ENCODE results near the gene CPA4. TPM values are rescaled to one million over a fixed set of nuclear protein-coding genes. Genes with fewer than 3 reads are reported as not detected.
A peak's percentile ranks its signal among the peaks of the same experiment; 100 is the strongest.

CPA4 gene
- total RNA-seq, 2 donors from 2014 or later, result 9.6 to 10.2 TPM

DNA sequence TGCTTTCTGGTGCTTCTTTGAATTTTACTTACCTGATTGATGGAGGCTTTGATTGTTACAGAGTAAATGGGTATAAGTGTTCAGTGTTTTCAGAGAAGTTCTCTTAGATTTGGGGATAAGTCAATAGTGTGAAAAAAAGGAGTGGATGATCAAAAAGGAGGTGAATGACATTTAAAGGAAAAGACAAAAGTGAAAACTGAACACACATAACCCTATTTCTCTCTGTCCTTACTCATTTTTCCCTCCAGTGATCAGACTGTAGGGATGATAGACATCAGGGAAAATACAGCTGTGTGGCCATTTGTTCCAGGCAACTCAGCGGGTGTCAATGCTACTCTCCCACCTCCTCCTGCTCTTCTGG, 26.0 kb upstream of the CPA4 start:
- no peak for DNase-seq
- Histone ChIP-seq H3K27me3 (no peaks in the 10 kb centered on the region), H3K4me1 (peaks cover 57% of the 10 kb centered on the region), H3K9me3 (no peaks in the 10 kb centered on the region), H3K4me3 (peak overlapping the region; percentile 19 to 30), H3K36me3 (replicated peaks in 1 of 2; ENCODE audit: insufficient read depth in 1 of 2, low read depth in 2 of 2) (peaks cover 0 to 2% of the 10 kb centered on the region in 2 donors), H3K27ac (peak overlapping the region; percentile 92 to 96 (median 94))
- TF ChIP-seq CTCF (IDR thresholded peaks at IDR 0.05), result no peak
- peak in 2 of 3 donors; percentile 59 to 69 for TF ChIP-seq POLR2A (IDR thresholded peaks at IDR 0.05)
- 35 to 44% methylated on average over 1 of the region's 1 CpG for WGBS, 2 donors
- intact Hi-C loops (cut with DNase I), result no loop called here
- ATAC-seq, result peak; percentile 2

- DNase-seq, result peak in 2 of 4 donors; percentile 50 to 54
- ATAC-seq, result peak; percentile 12
- peaks cover 0 to 2% of the 10 kb centered on the region in 2 donors for H3K36me3 ChIP-seq (replicated peaks in 1 of 2; ENCODE audit: insufficient read depth in 1 of 2, low read depth in 2 of 2)
- 28 to 37% methylated on average over 6 of the region's 6 CpGs for WGBS, 2 donors
- H3K4me1 ChIP-seq, result peaks cover 59% of the 10 kb centered on the region
- no peaks in the 10 kb centered on the region for H3K27me3 ChIP-seq
- intact Hi-C loops (cut with DNase I), result no loop called here
- peak overlapping the region; percentile 88 to 96 (median 94) for H3K27ac ChIP-seq
- H3K4me3 ChIP-seq, result peak overlapping the region in 1 of 2 donors; percentile 30
- no peaks in the 10 kb centered on the region for H3K9me3 ChIP-seq
- TF ChIP-seq CTCF (IDR thresholded peaks at IDR 0.05) (no peak), POLR2A (IDR thresholded peaks at IDR 0.05) (peak in 2 of 3 donors; percentile 70 to 88)
These were observed 24.3 kb upstream of the CPA4 start for GRCh38 chr7:130268463-130269317.

GRCh38 chr7:130269318-130269694, 23.7 kb upstream of the CPA4 start:
- peaks cover 0 to 2% of the 10 kb centered on the region in 2 donors for H3K36me3 ChIP-seq (replicated peaks in 1 of 2; ENCODE audit: insufficient read depth in 1 of 2, low read depth in 2 of 2)
- H3K27me3 ChIP-seq, result no peaks in the 10 kb centered on the region
- DNase-seq, result no peak
- peaks cover 59% of the 10 kb centered on the region for H3K4me1 ChIP-seq
- WGBS, 2 donors, result 20 to 24% methylated on average over 1 of the region's 1 CpG
- no peak for TF ChIP-seq CTCF (IDR thresholded peaks at IDR 0.05)
- TF ChIP-seq POLR2A (IDR thresholded peaks at IDR 0.05), result no peak
- H3K9me3 ChIP-seq, result no peaks in the 10 kb centered on the region
- H3K27ac ChIP-seq, result peak overlapping the region; percentile 88 to 96 (median 94)
- H3K4me3 ChIP-seq, result peak overlapping the region in 1 of 2 donors; percentile 30
- ATAC-seq, result no peak
- intact Hi-C loops (cut with DNase I), result no loop called here

- Histone ChIP-seq H3K36me3 (replicated peaks in 1 of 2; ENCODE audit: insufficient read depth in 1 of 2, low read depth in 2 of 2) (peaks cover 0 to 2% of the 10 kb centered on the region in 2 donors), H3K4me1 (peaks cover 58% of the 10 kb centered on the region), H3K27ac (peak overlapping the region; percentile 54 to 96 (median 94)), H3K4me3 (no peak overlapping the region), H3K27me3 (no peaks in the 10 kb centered on the region), H3K9me3 (no peaks in the 10 kb centered on the region)
- no peak for TF ChIP-seq CTCF (IDR thresholded peaks at IDR 0.05)
- TF ChIP-seq POLR2A (IDR thresholded peaks at IDR 0.05), result peak in 2 of 3 donors; percentile 77 to 79
- 30 to 34% methylated on average over 12 of the region's 12 CpGs for WGBS, 2 donors
- ATAC-seq (peak; percentile 40), DNase-seq (peak; percentile 71 to 89 (median 84))
- intact Hi-C loops (cut with DNase I), result loop anchor here (10.0 kb wide), 1 partner anchor 114 kb away; the partner anchor contains the start of gene CPA1
These were observed 21.8 kb upstream of the CPA4 start for GRCh38 chr7:130270947-130271800.
